K562 (cell line): ENCODE results near the gene RSPH9. TPM values are rescaled to one million over a fixed set of nuclear protein-coding genes. Genes with fewer than 3 reads are reported as not detected.
A peak's percentile ranks its signal among the peaks of the same experiment; 100 is the strongest.

Source experiments
- ATF7 ChIP-seq: fragments of 450-650 bp; IDR thresholded peaks from 2 replicates; pipeline ENCODE4 v1.7.1; 2014; ENCODE audit warnings: mild to moderate bottlenecking, moderate library complexity
- CTBP1 ChIP-seq: fragments of 450-650 bp; IDR thresholded peaks from 2 replicates; pipeline ENCODE4 v1.6.1; 2016; ENCODE audit warnings: borderline replicate concordance
- DIDO1 ChIP-seq: fragments of 450-650 bp; IDR thresholded peaks from 2 replicates; pipeline ENCODE4 v1.6.1; 2016; ENCODE audit warnings: low read depth, missing biosample characterization, missing genetic modification characterization
- FOSL1 ChIP-seq: fragments of 200-800 bp; sonication (Bioruptor generic); conservative IDR thresholded peaks from 2 replicates; pipeline ENCODE4 v1.6.1; 2016; ENCODE audit warnings: missing genetic modification characterization, missing compliant biosample characterization
- KAT8 ChIP-seq: fragments of 450-650 bp; IDR thresholded peaks from 2 replicates; pipeline ENCODE4 v1.6.1; 2016; ENCODE audit warnings: low read depth, mild to moderate bottlenecking
- KLF16 ChIP-seq: IDR thresholded peaks from 2 replicates; pipeline ENCODE4 v1.6.1; 2016; ENCODE audit warnings: antibody characterized with exemption
- NBN ChIP-seq: fragments of 450-650 bp; IDR thresholded peaks from 2 replicates; pipeline ENCODE4 v1.6.1; 2016; ENCODE audit warnings: low read depth, mild to moderate bottlenecking
- NCOA1 ChIP-seq: fragments of 450-650 bp; IDR thresholded peaks from 2 replicates; pipeline ENCODE4 v1.6.1; 2016; ENCODE audit warnings: low read depth
- RBFOX2 ChIP-seq: fragments of 200-400 bp; formaldehyde crosslinking; IDR thresholded peaks from 2 replicates; pipeline ENCODE4 v1.6.1; 2017; ENCODE audit warnings: low read depth, mild to moderate bottlenecking, low read length, moderate library complexity
- RFX1 ChIP-seq: fragments of 450-650 bp; IDR thresholded peaks from 2 replicates; pipeline ENCODE4 v1.6.1; 2016; ENCODE audit warnings: mild to moderate bottlenecking, moderate library complexity
- TAL1 ChIP-seq: fragments of 450-650 bp; IDR thresholded peaks from 2 replicates; pipeline ENCODE4 v1.6.1; 2016; ENCODE audit warnings: mild to moderate bottlenecking
- ZNF12 ChIP-seq: sonication (generic); formaldehyde crosslinking; IDR thresholded peaks from 2 replicates; pipeline ENCODE4 v1.4.0; 2020; ENCODE audit warnings: mild to moderate bottlenecking, missing genetic modification reagents
- ZNF133 ChIP-seq: fragments of 250-450 bp; sonication (Bioruptor Pico); IDR thresholded peaks from 2 replicates; pipeline ENCODE4 v1.4.0; 2020; ENCODE audit warnings: mild to moderate bottlenecking
- ZNF24 ChIP-seq: fragments of 450-650 bp; IDR thresholded peaks from 2 replicates; pipeline ENCODE4 v1.6.1; 2016
- polyA plus RNA-seq, 8 experiments: library from polyadenylated mRNA; depleted of rRNA in 4 of 8; stranded (reverse) in 5 of 8; unstranded in 3 of 8; fragments of >200 nt; fragmentation: Nextera tagmentation in 2 of 8; fragmentation: Illumina TruSeq in 1 of 8; extraction: Ambion mirVana in 2 of 8; extraction: Trizol in 1 of 8; gene quantifications; 2 replicates each; pipeline versions ENCODE4 v1.2.1 to v1.2.3, GENCODE V29; 2011 to 2014; ENCODE audit warnings: inconsistent platforms in 1 of 8, missing spikeins in 1 of 8
- total RNA-seq, 7 experiments: library from RNA; depleted of rRNA in 6 of 7; stranded (reverse); fragments of >200 nt in 6 of 7; fragmentation: Illumina TruSeq in 2 of 7; extraction: Trizol in 2 of 7; gene quantifications; 2 replicates each; pipeline versions ENCODE4 v1.2.1 to v1.2.3, GENCODE V29; 2011 to 2021; ENCODE audit warnings: low replicate concordance in 1 of 7
- TF ChIP-seq, protein P1 (sequence below): sonication (generic); formaldehyde crosslinking; IDR thresholded peaks from 2 replicates; pipeline ENCODE4 v1.8.1; 2023; ENCODE audit warnings: mild to moderate bottlenecking, missing genetic modification reagents
- TF ChIP-seq, protein P2 (sequence below): fragments of 250-450 bp; sonication (Bioruptor Pico); IDR thresholded peaks from 2 replicates; pipeline ENCODE4 v1.9.0; 2021; ENCODE audit warnings: mild to moderate bottlenecking, inconsistent platforms
- TF ChIP-seq, protein P3 (sequence below): fragments of 250-450 bp; sonication (Bioruptor Pico); IDR thresholded peaks from 2 replicates; pipeline ENCODE4 v1.4.0; 2020; ENCODE audit warnings: borderline replicate concordance
- TF ChIP-seq, protein P4 (sequence below): sonication (generic); formaldehyde crosslinking; IDR thresholded peaks from 2 replicates; pipeline ENCODE4 v1.9.0; 2022; ENCODE audit warnings: mild to moderate bottlenecking, missing genetic modification reagents
- TF ChIP-seq, protein P5 (sequence below), 3 experiments: fragments of 200-800 bp in 1 of 3; fragments of 250-450 bp in 1 of 3; fragments of 450-650 bp in 1 of 3; sonication (Bioruptor Pico) in 1 of 3; sonication (Bioruptor generic) in 1 of 3; formaldehyde crosslinking in 1 of 3; IDR thresholded peaks; 2 replicates each; pipeline versions ENCODE4 v1.6.1 to v1.8.0; 2016 to 2022; ENCODE audit warnings: mild to moderate bottlenecking in 2 of 3, missing genetic modification characterization in 2 of 3, missing compliant biosample characterization in 1 of 3, moderate library complexity in 1 of 3

RSPH9 gene
- total and polyA plus RNA-seq, 9 of the 15 experiments (the other 6 are each of a cell fraction or from before 2014, with no cell fraction given) = 0.05 to 0.60 (median 0.39) TPM; not detected in 6

DNA sequence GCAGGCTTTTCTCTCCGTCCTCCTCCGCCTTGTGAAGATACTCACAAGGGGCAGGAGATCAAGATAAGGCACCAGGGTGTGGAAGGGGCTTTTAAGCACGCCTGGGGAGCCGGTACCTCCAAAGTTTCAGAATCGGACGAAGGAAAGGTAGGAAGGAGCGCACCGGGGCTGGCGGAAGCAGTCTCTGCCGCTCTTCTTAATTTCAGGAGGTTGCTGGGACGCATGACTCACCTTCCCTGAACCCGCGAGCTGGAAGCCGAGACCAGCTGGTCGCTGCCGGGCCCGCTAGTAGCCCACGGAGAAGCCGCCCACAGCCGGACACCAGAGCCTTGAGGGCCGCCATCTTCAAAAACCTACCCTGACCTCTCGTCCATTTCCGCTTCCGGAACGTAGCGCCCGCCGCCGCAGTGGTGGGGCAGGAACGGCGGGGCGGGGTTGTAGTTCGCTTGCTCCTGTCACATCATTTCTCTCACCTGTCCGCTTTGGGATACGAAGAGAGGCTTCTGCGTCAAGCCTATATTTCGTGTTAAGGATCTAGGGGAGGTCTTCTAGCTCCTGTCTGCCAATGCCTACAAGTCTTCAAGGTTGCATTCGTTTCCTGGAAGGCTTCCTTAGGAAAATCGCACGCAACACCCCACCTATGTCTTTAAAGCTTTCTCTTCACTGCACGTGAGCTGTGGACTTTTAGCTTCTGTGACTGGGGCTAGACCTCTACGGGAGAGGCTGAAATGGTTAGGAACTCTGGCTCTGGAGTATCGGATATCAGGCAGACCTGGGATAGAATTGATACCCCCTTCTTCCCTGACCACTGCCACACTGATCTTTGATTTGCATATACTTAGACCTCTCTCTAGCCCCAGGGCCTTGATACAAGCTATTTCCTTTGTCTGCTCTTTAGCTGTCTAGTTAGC is 42.9 kb downstream of the RSPH9 start, which contains the start of gene MRPS18A (continued):
- TF ChIP-seq NBN (no peak), ZNF12 (CRISPR knock-in tag) (no peak), RBFOX2 (peak; percentile 95), FOSL1 (tag) (peak; percentile 60; the same call in 1 of the 2 replicates), ZNF24 (no peak), ATF7 (peak; percentile 69), TAL1 (no peak), CTBP1 (peak; percentile 92), KLF16 (no peak), RFX1 (no peak), KAT8 (peak; percentile 41; the same call in 1 of the 2 replicates), NCOA1 (peak; percentile 21; the same call in 1 of the 2 replicates), ZNF133 (CRISPR knock-in tag) (no peak), DIDO1 (tag) (peak; percentile 73)
- TF ChIP-seq, protein P1, sequence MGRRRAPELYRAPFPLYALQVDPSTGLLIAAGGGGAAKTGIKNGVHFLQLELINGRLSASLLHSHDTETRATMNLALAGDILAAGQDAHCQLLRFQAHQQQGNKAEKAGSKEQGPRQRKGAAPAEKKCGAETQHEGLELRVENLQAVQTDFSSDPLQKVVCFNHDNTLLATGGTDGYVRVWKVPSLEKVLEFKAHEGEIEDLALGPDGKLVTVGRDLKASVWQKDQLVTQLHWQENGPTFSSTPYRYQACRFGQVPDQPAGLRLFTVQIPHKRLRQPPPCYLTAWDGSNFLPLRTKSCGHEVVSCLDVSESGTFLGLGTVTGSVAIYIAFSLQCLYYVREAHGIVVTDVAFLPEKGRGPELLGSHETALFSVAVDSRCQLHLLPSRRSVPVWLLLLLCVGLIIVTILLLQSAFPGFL (CRISPR knock-in tag) = peak; percentile 71; the same call in 1 of the 2 replicates
- TF ChIP-seq, protein P2, sequence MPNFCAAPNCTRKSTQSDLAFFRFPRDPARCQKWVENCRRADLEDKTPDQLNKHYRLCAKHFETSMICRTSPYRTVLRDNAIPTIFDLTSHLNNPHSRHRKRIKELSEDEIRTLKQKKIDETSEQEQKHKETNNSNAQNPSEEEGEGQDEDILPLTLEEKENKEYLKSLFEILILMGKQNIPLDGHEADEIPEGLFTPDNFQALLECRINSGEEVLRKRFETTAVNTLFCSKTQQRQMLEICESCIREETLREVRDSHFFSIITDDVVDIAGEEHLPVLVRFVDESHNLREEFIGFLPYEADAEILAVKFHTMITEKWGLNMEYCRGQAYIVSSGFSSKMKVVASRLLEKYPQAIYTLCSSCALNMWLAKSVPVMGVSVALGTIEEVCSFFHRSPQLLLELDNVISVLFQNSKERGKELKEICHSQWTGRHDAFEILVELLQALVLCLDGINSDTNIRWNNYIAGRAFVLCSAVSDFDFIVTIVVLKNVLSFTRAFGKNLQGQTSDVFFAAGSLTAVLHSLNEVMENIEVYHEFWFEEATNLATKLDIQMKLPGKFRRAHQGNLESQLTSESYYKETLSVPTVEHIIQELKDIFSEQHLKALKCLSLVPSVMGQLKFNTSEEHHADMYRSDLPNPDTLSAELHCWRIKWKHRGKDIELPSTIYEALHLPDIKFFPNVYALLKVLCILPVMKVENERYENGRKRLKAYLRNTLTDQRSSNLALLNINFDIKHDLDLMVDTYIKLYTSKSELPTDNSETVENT (CRISPR knock-in tag) = peak; percentile 86
- TF ChIP-seq, protein P3, sequence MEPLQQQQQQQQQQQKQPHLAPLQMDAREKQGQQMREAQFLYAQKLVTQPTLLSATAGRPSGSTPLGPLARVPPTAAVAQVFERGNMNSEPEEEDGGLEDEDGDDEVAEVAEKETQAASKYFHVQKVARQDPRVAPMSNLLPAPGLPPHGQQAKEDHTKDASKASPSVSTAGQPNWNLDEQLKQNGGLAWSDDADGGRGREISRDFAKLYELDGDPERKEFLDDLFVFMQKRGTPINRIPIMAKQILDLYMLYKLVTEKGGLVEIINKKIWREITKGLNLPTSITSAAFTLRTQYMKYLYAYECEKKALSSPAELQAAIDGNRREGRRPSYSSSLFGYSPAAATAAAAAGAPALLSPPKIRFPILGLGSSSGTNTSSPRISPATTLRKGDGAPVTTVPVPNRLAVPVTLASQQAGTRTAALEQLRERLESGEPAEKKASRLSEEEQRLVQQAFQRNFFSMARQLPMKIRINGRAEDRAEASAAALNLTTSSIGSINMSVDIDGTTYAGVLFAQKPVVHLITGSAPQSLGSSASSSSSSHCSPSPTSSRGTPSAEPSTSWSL (CRISPR knock-in tag) = no peak
- TF ChIP-seq, protein P4, sequence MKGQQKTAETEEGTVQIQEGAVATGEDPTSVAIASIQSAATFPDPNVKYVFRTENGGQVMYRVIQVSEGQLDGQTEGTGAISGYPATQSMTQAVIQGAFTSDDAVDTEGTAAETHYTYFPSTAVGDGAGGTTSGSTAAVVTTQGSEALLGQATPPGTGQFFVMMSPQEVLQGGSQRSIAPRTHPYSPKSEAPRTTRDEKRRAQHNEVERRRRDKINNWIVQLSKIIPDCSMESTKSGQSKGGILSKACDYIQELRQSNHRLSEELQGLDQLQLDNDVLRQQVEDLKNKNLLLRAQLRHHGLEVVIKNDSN (CRISPR knock-in tag) = no peak
- TF ChIP-seq, protein P5, sequence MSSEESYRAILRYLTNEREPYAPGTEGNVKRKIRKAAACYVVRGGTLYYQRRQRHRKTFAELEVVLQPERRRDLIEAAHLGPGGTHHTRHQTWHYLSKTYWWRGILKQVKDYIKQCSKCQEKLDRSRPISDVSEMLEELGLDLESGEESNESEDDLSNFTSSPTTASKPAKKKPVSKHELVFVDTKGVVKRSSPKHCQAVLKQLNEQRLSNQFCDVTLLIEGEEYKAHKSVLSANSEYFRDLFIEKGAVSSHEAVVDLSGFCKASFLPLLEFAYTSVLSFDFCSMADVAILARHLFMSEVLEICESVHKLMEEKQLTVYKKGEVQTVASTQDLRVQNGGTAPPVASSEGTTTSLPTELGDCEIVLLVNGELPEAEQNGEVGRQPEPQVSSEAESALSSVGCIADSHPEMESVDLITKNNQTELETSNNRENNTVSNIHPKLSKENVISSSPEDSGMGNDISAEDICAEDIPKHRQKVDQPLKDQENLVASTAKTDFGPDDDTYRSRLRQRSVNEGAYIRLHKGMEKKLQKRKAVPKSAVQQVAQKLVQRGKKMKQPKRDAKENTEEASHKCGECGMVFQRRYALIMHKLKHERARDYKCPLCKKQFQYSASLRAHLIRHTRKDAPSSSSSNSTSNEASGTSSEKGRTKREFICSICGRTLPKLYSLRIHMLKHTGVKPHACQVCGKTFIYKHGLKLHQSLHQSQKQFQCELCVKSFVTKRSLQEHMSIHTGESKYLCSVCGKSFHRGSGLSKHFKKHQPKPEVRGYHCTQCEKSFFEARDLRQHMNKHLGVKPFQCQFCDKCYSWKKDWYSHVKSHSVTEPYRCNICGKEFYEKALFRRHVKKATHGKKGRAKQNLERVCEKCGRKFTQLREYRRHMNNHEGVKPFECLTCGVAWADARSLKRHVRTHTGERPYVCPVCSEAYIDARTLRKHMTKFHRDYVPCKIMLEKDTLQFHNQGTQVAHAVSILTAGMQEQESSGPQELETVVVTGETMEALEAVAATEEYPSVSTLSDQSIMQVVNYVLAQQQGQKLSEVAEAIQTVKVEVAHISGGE (CRISPR knock-in tag; IDR thresholded peaks at IDR 0.05) = peak in 2 of 3 experiments; percentile 17 to 77; a peak in 1 of 6 replicates
